CD8-positive, alpha-beta memory T cell (primary cell): Measurements from ENCODE around the gene PMP22. TPM values are rescaled to one million over a fixed set of nuclear protein-coding genes. Genes with fewer than 3 reads are reported as not detected.

Experiments
- CTCF ChIA-PET: fragments of 350-600 bp; sonication (Branson Sonifier 250); formaldehyde crosslinking; loops from one replicate; lab custom pipeline; 2021; ENCODE audit warnings: antibody characterized with exemption; lab: Charles Lee
- POLR2A ChIA-PET: fragments of 350-600 bp; sonication (Branson Sonifier 250); formaldehyde crosslinking; loops from one replicate; lab custom pipeline; 2021; ENCODE audit warnings: antibody characterized with exemption; lab: Charles Lee
- DNase-seq, 5 donors: peaks; one replicate each; pipeline versions ENCODE4 v3.0.0 to v3.0.0-alpha.2; 2020 to 2022; ENCODE audit warnings: mixed read lengths in 1 of 5
- H3K27ac ChIP-seq: one replicate; pipeline ENCODE4 v1.7.0; 2013; ENCODE audit warnings: low read depth, mild to moderate bottlenecking, low read length, moderate library complexity
- H3K27me3 ChIP-seq: 2 replicates; pipeline ENCODE4 v1.7.0; 2013; ENCODE audit warnings: low read length, mild to moderate bottlenecking; ENCODE audit not compliant: insufficient read depth, poor library complexity, severe bottlenecking
- H3K36me3 ChIP-seq: 2 replicates; pipeline ENCODE4 v1.7.0; 2013; ENCODE audit warnings: mild to moderate bottlenecking, low read length, moderate library complexity; ENCODE audit not compliant: insufficient read depth
- H3K4me1 ChIP-seq: 2 replicates; pipeline ENCODE4 v1.7.0; 2013; ENCODE audit warnings: mild to moderate bottlenecking, low read length, moderate library complexity; ENCODE audit not compliant: insufficient read depth
- H3K4me3 ChIP-seq: 2 replicates; pipeline ENCODE4 v1.7.0; 2013; ENCODE audit warnings: mild to moderate bottlenecking, low read length
- H3K9me3 ChIP-seq: 2 replicates; pipeline ENCODE4 v1.7.0; 2013; ENCODE audit warnings: mild to moderate bottlenecking, low read length
- H3K27ac Mint-ChIP-seq, 8 donors: one replicate each; pipeline ENCODE4 v1.8.0; 2020 to 2021; ENCODE audit warnings: mixed read lengths in 8 of 8, mild to moderate bottlenecking in 6 of 8, inconsistent platforms in 3 of 8, moderate library complexity in 3 of 8
- H3K27me3 Mint-ChIP-seq, 2 donors: one replicate each; pipeline ENCODE4 v1.8.0; 2020 to 2021; ENCODE audit warnings: mixed read lengths in 2 of 2, mild to moderate bottlenecking in 1 of 2, moderate library complexity in 1 of 2
- H3K36me3 Mint-ChIP-seq, 3 donors: one replicate each; pipeline ENCODE4 v1.8.0; 2020 to 2021; ENCODE audit warnings: mixed read lengths in 3 of 3, inconsistent platforms in 1 of 3, mild to moderate bottlenecking in 1 of 3
- H3K4me1 Mint-ChIP-seq, 3 donors: one replicate each; pipeline ENCODE4 v1.8.0; 2020 to 2021; ENCODE audit warnings: mixed read lengths in 3 of 3, inconsistent platforms in 1 of 3, mild to moderate bottlenecking in 1 of 3
- H3K4me3 Mint-ChIP-seq, 7 donors: one replicate each; pipeline ENCODE4 v1.8.0; 2020 to 2021; ENCODE audit warnings: mixed read lengths in 7 of 7, mild to moderate bottlenecking in 6 of 7, moderate library complexity in 4 of 7, inconsistent platforms in 2 of 7
- H3K9me3 Mint-ChIP-seq, 5 donors: one replicate each; pipeline ENCODE4 v1.8.0; 2020 to 2022; ENCODE audit warnings: mixed read lengths in 5 of 5, mild to moderate bottlenecking in 3 of 5, moderate library complexity in 2 of 5, inconsistent platforms in 1 of 5
- polyA plus RNA-seq: library from polyadenylated mRNA; unstranded; fragments of 300-500 nt; fragmentation: Illumina TruSeq; gene quantifications from one replicate; pipeline ENCODE4 v1.2.3, GENCODE V29; 2021
- total RNA-seq, 2 experiments: library from RNA; stranded (reverse); gene quantifications; one replicate each; pipeline ENCODE4 v1.2.3, GENCODE V29; 2021

PMP22 gene
- total and polyA plus RNA-seq, 3 experiments from 2014 or later: 0.60 to 0.98 TPM; not detected in 1

DNA sequence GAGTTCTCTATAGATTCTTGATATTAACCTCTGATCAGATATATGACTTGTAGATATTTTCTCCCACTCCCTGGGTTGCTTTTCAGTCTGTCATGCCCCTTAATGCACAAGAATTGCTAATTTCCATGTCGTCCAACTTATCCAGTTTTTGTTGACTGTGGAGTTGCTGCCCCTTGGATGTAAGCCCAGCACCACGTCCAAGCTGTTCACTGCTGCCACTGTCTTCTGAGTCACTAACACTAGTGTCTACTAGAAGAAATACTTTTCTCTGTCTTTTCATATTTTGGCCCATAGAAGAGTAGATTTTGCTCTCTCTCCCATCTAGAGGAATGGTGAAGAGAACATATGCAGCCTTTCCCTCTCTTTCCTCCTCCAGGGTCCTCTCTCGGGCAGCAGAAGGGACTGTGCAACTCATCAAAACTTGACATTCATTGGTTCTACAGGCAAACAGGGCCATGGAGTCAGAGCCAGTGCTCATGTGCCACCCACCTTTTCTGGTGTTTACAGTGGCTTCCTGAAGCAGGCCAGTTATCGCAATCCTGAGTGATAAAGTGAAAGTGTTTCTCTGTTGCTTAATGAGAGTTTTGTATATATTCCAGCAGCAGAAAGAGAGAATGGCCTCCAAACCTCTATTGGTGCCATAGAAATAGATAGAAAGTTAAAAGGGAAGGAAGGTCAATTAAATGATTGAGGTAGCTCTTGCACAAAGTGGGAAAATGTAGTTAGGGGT is 22.6 kb upstream of the PMP22 start:
- H3K4me1 ChIP-seq: no peaks in the 10 kb centered on the region
- H3K4me1 Mint-ChIP-seq: no peaks in the 10 kb centered on the region
- H3K27me3 ChIP-seq: peaks cover 8% of the 10 kb centered on the region
- POLR2A ChIA-PET: no interaction called here
- DNase-seq: no peak
- no peaks in the 10 kb centered on the region for H3K36me3 Mint-ChIP-seq
- no peaks in the 10 kb centered on the region for H3K36me3 ChIP-seq
- H3K27me3 Mint-ChIP-seq: peaks cover 19 to 67% of the 10 kb centered on the region in 2 donors
- H3K4me3 Mint-ChIP-seq: no peak overlapping the region
- H3K27ac ChIP-seq: no peak overlapping the region
- no peak overlapping the region for H3K4me3 ChIP-seq
- CTCF ChIA-PET: no interaction called here
- no peaks in the 10 kb centered on the region for H3K9me3 ChIP-seq
- no peak overlapping the region for H3K27ac Mint-ChIP-seq
- H3K9me3 Mint-ChIP-seq: peaks cover 0 to 6% (median 3%) of the 10 kb centered on the region in 5 donors

DNA sequence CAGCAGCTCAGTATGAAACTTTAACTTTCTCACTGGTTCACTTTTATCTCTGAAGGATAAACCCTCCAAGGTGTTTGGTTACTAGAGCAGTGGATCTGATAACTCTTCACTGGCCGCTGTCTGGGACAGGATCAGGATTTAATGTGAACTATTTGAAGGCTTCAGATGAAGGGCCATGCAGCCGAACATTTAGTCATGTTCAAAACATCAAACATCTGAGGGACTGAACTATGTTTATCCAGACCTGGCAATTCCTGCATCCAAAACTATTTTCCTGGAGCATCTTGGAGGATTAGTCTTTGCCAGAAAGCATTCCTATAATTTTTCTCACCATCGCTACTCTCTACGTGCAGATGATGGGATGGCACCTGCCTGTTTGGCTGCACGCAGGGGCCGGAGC is 20.3 kb upstream of the PMP22 start:
- Mint-ChIP-seq H3K4me1 (no peaks in the 10 kb centered on the region), H3K36me3 (no peaks in the 10 kb centered on the region), H3K27me3 (peaks cover 20 to 69% of the 10 kb centered on the region in 2 donors), H3K27ac (no peak overlapping the region), H3K4me3 (no peak overlapping the region), H3K9me3 (peaks cover 0 to 9% (median 4%) of the 10 kb centered on the region in 5 donors)
- DNase-seq: no peak
- Histone ChIP-seq H3K27me3 (peaks cover 8% of the 10 kb centered on the region), H3K4me3 (no peak overlapping the region), H3K4me1 (no peaks in the 10 kb centered on the region), H3K9me3 (no peaks in the 10 kb centered on the region), H3K36me3 (no peaks in the 10 kb centered on the region), H3K27ac (no peak overlapping the region)
- ChIA-PET POLR2A (no interaction called here), CTCF (no interaction called here)

- no peaks in the 10 kb centered on the region for H3K9me3 ChIP-seq
- H3K4me1 Mint-ChIP-seq: no peaks in the 10 kb centered on the region
- peaks cover 20 to 64% of the 10 kb centered on the region in 2 donors for H3K27me3 Mint-ChIP-seq
- ChIA-PET POLR2A (no interaction called here), CTCF (interaction anchor here (1.3 kb wide), 1 partner anchor 10 kb away, joined by 3 read pairs; no protein-coding TSS in a partner anchor)
- no peaks in the 10 kb centered on the region for H3K36me3 Mint-ChIP-seq
- no peak for DNase-seq
- no peak overlapping the region for H3K4me3 ChIP-seq
- H3K4me3 Mint-ChIP-seq: no peak overlapping the region
- H3K27ac ChIP-seq: no peak overlapping the region
- H3K27me3 ChIP-seq: peaks cover 8% of the 10 kb centered on the region
- no peaks in the 10 kb centered on the region for H3K4me1 ChIP-seq
- no peaks in the 10 kb centered on the region for H3K36me3 ChIP-seq
- H3K27ac Mint-ChIP-seq: no peak overlapping the region
- H3K9me3 Mint-ChIP-seq: peaks cover 0 to 9% (median 4%) of the 10 kb centered on the region in 5 donors
Observed at GRCh38 chr17:15284537-15284936, 19.4 kb upstream of the PMP22 start.

- no peak overlapping the region for H3K4me3 ChIP-seq
- POLR2A ChIA-PET: no interaction called here
- DNase-seq: no peak
- CTCF ChIA-PET: interaction anchor here (1.3 kb wide), 1 partner anchor 11 kb away, joined by 3 read pairs; no protein-coding TSS in a partner anchor
- no peaks in the 10 kb centered on the region for H3K36me3 ChIP-seq
- no peak overlapping the region for H3K4me3 Mint-ChIP-seq
- no peak overlapping the region for H3K27ac Mint-ChIP-seq
- H3K27me3 Mint-ChIP-seq: peaks cover 20 to 64% of the 10 kb centered on the region in 2 donors
- no peaks in the 10 kb centered on the region for H3K36me3 Mint-ChIP-seq
- no peak overlapping the region for H3K27ac ChIP-seq
- no peaks in the 10 kb centered on the region for H3K4me1 Mint-ChIP-seq
- peaks cover 0 to 9% (median 4%) of the 10 kb centered on the region in 5 donors for H3K9me3 Mint-ChIP-seq
- peaks cover 8% of the 10 kb centered on the region for H3K27me3 ChIP-seq
- no peaks in the 10 kb centered on the region for H3K4me1 ChIP-seq
- H3K9me3 ChIP-seq: no peaks in the 10 kb centered on the region
Observed at GRCh38 chr17:15284107-15284506, 19.0 kb upstream of the PMP22 start.

GRCh38 chr17:15281909-15282308 is 16.8 kb upstream of the PMP22 start:
- peaks cover 8% of the 10 kb centered on the region for H3K27me3 ChIP-seq
- Mint-ChIP-seq H3K4me3 (no peak overlapping the region), H3K27ac (no peak overlapping the region), H3K9me3 (peaks cover 0 to 9% (median 4%) of the 10 kb centered on the region in 5 donors), H3K27me3 (peaks cover 13 to 60% of the 10 kb centered on the region in 2 donors), H3K36me3 (no peaks in the 10 kb centered on the region), H3K4me1 (no peaks in the 10 kb centered on the region)
- no peaks in the 10 kb centered on the region for H3K9me3 ChIP-seq
- no peaks in the 10 kb centered on the region for H3K36me3 ChIP-seq
- no peak overlapping the region for H3K27ac ChIP-seq
- POLR2A ChIA-PET: no interaction called here
- CTCF ChIA-PET: no interaction called here
- H3K4me1 ChIP-seq: no peaks in the 10 kb centered on the region
- H3K4me3 ChIP-seq: no peak overlapping the region
- no peak for DNase-seq

DNA sequence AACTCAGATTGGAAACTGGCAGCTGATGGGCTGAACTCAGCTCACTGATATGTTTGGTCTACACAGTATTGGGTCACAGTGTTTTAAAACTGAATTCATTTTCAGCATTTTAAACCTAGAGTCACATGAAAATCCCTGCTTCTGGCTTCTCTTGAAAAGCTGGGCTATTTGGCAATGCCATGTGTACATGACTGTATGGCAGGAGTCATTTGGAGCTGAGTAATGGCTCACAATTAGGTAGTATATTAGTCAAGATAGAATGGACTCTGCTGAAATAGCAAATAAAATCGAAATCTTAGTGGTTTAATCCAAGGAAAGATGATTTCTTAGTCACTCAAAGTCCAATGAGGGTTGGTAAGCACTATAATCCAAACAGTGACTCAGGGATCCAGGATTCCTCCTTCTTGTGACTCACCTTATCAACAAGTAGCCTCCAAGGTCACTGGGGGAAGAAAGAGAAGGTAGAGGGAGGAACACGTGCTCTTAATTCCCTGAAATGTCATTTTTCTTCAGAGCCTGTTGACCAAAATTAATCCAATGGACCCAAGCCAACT is 13.9 kb upstream of the PMP22 start:
- CTCF ChIA-PET: no interaction called here
- DNase-seq: no peak
- Mint-ChIP-seq H3K27ac (no peak overlapping the region), H3K4me1 (no peaks in the 10 kb centered on the region), H3K9me3 (peaks cover 0 to 9% (median 8%) of the 10 kb centered on the region in 5 donors), H3K4me3 (no peak overlapping the region), H3K36me3 (peaks cover 0 to 6% (median 2%) of the 10 kb centered on the region in 3 donors), H3K27me3 (peaks cover 16 to 47% of the 10 kb centered on the region in 2 donors)
- H3K4me1 ChIP-seq: no peaks in the 10 kb centered on the region
- no peak overlapping the region for H3K4me3 ChIP-seq
- H3K36me3 ChIP-seq: no peaks in the 10 kb centered on the region
- peaks cover 4% of the 10 kb centered on the region for H3K27me3 ChIP-seq
- POLR2A ChIA-PET: no interaction called here
- H3K27ac ChIP-seq: no peak overlapping the region
- H3K9me3 ChIP-seq: no peaks in the 10 kb centered on the region

- no peak for DNase-seq
- Histone ChIP-seq H3K27ac (no peak overlapping the region), H3K27me3 (no peaks in the 10 kb centered on the region), H3K4me3 (no peak overlapping the region), H3K4me1 (no peaks in the 10 kb centered on the region), H3K9me3 (no peaks in the 10 kb centered on the region), H3K36me3 (no peaks in the 10 kb centered on the region)
- CTCF ChIA-PET: no interaction called here
- H3K27ac Mint-ChIP-seq: no peak overlapping the region
- peaks cover 0 to 6% (median 2%) of the 10 kb centered on the region in 3 donors for H3K36me3 Mint-ChIP-seq
- H3K4me1 Mint-ChIP-seq: no peaks in the 10 kb centered on the region
- H3K27me3 Mint-ChIP-seq: peaks cover 14 to 42% of the 10 kb centered on the region in 2 donors
- no peak overlapping the region for H3K4me3 Mint-ChIP-seq
- peaks cover 0 to 9% (median 7%) of the 10 kb centered on the region in 5 donors for H3K9me3 Mint-ChIP-seq
- POLR2A ChIA-PET: no interaction called here
Observed at GRCh38 chr17:15278380-15278779, 13.3 kb upstream of the PMP22 start.

DNA sequence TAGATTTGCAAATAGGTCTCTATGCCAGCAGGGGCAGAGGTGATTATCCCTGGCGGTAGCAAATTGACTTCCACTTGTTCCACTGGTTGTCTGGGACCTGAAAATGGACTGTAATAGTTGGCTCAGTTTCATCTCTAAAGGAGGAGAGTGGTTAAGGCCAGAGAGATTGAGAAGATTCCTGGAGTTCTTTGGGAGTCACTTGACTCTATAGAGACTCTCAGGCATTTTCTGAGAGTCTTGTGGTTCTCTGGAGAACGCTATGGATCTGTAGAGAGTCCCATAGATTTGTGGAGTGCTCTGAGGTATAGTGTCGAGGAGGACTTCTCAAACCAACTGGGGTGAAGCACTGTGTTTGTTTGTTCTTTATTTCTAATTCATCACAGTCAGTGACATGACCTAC is 8.9 kb upstream of the PMP22 start:
- no peak overlapping the region for H3K27ac Mint-ChIP-seq
- H3K27ac ChIP-seq: no peak overlapping the region
- CTCF ChIA-PET: no interaction called here
- H3K4me1 Mint-ChIP-seq: peaks cover 0 to 7% (median 6%) of the 10 kb centered on the region in 3 donors
- DNase-seq: no peak
- H3K36me3 ChIP-seq: no peaks in the 10 kb centered on the region
- H3K4me1 ChIP-seq: no peaks in the 10 kb centered on the region
- no peaks in the 10 kb centered on the region for H3K9me3 ChIP-seq
- peaks cover 0 to 5% (median 0%) of the 10 kb centered on the region in 5 donors for H3K9me3 Mint-ChIP-seq
- peaks cover 0 to 6% (median 4%) of the 10 kb centered on the region in 3 donors for H3K36me3 Mint-ChIP-seq
- peaks cover 11 to 21% of the 10 kb centered on the region in 2 donors for H3K27me3 Mint-ChIP-seq
- no peak overlapping the region for H3K4me3 ChIP-seq
- H3K27me3 ChIP-seq: no peaks in the 10 kb centered on the region
- POLR2A ChIA-PET: no interaction called here
- no peak overlapping the region for H3K4me3 Mint-ChIP-seq
